NT2/D1 (cell line): ENCODE measurements around the gene OSBPL9.

Experiments used
- SUZ12 ChIP-seq: IDR thresholded peaks from 2 replicates; pipeline ENCODE4 v1.6.1; 2011; ENCODE audit not compliant: insufficient read length, insufficient read depth; ENCODE audit errors: extremely low read depth
- YY1 ChIP-seq: IDR thresholded peaks from 2 replicates; pipeline ENCODE4 v1.6.1; 2011; ENCODE audit not compliant: insufficient read length, insufficient read depth
- ZNF274 ChIP-seq: IDR thresholded peaks from 2 replicates; pipeline ENCODE4 v1.6.1; 2011; ENCODE audit warnings: mild to moderate bottlenecking, low read depth, low read length

DNA sequence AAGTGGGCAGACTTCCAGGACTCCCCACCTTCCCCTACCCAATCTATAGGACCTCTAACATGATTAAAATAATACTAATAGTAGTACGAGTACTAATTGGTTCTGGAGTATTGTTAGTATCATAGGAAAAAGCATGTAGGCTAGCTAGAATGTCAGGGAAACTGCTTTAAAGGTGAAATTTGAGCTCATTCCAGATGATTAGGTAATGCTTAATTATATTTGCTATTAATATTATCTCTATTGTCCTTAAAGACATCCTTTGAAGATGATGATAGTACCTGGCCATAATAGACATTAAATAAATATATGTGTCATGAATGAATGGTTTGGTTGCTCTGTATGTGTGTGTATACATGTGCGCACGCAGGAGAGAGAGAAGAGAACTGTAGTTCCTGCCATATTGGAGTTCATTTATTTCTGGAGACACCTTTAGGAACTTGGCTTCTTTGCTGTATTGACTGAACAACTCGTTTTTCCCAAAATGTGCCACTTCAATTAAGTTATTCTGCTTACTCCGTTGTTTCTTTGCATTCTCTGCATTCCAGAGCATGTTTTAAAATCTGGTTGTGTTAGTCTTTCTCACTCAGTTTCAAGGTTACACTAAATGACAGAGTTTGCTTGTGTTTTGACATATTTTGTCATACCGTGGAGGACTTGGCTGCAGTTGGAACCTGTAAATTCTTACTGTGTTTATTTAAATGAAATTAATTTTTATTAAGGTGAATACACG is 117.1 kb downstream of the OSBPL9 start:
- TF ChIP-seq ZNF274 (no peak), SUZ12 (no peak), YY1 (no peak)
